VCaP (cell line): ENCODE measurements around the gene RAB27B.
"Not testable (repeated sequence)": the region's sequence is repeated elsewhere in the genome, so short reads cannot be mapped to it uniquely, and the experiment has no call there.

ENCODE experiments used
- H3K27ac ChIP-seq: fragments of 450-650 bp; 2 replicates; pipeline ENCODE4 v1.5.1; 2017
- TF ChIP-seq, protein P1 (sequence below): fragments of 450-650 bp; conservative IDR thresholded peaks from 2 replicates; pipeline ENCODE4 v1.5.1; 2017; ENCODE audit warnings: mild to moderate bottlenecking, moderate library complexity

Gene RAB27B

DNA sequence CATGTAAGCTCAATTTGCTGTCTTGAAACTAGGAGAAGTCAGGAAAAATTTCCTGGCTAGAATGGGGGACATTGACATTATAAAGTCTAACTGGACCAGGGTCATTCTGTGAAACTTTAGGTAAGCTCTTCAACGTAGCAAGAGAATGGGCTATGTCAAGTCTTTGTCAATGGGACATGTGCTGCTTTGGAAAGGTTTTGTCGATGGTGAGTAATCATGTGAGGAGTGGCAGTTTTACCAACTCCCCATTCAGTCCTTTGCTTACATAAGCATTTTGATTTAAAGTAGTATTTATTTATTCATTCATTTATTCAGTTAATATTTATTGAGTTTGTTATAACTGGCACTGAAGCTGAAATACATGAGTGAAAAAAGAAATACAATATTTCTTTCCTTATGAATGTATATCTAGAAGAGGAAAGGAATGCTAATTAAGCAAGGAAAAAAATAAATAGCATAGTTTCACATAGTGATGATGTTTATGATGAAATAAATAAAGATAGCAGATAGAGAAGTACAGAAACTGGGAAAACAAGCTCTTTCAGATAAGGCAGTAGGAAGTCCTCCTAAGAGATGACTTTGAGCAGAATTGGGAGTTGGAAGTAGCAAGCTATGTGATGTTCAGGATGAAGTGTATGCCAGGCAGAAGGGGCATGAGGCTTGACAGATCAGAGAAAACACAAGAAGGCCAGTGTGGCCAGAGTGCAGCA is 25.4 kb upstream of the RAB27B start:
- H3K27ac ChIP-seq = no peak overlapping the region
- TF ChIP-seq, protein P1, sequence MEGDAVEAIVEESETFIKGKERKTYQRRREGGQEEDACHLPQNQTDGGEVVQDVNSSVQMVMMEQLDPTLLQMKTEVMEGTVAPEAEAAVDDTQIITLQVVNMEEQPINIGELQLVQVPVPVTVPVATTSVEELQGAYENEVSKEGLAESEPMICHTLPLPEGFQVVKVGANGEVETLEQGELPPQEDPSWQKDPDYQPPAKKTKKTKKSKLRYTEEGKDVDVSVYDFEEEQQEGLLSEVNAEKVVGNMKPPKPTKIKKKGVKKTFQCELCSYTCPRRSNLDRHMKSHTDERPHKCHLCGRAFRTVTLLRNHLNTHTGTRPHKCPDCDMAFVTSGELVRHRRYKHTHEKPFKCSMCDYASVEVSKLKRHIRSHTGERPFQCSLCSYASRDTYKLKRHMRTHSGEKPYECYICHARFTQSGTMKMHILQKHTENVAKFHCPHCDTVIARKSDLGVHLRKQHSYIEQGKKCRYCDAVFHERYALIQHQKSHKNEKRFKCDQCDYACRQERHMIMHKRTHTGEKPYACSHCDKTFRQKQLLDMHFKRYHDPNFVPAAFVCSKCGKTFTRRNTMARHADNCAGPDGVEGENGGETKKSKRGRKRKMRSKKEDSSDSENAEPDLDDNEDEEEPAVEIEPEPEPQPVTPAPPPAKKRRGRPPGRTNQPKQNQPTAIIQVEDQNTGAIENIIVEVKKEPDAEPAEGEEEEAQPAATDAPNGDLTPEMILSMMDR = no peak

- TF ChIP-seq, protein P1 = no peak
- no peak overlapping the region for H3K27ac ChIP-seq
Measured at GRCh38 chr18:54805571-54806334, 22.5 kb upstream of the RAB27B start.

DNA sequence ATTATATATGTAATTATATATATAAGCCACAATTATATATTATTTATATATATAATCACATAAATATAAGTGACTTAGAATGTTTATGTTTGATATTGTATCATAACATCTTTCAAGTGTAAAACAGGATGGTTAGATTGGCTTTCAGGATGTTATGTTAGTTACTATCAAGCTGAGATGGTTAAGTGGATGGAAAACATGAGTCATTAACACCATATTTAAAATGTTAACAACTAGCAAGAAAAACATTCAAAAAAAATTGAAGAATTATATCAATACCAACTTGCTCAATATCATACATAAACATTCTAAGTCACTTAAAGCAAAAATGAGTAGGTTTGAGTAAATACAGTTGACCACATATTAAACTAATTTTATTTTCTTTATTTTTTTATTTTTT is 21.8 kb upstream of the RAB27B start:
- H3K27ac ChIP-seq = no peak overlapping the region

GRCh38 chr18:54807303-54807702 is 21.0 kb upstream of the RAB27B start:
- H3K27ac ChIP-seq = no peak overlapping the region
- TF ChIP-seq, protein P1 = no peak

More for the DNA sequence above, 21.8 kb upstream of the RAB27B start:
- TF ChIP-seq, protein P1 = no peak

GRCh38 chr18:54810662-54811061 is 17.6 kb upstream of the RAB27B start:
- not testable (repeated sequence) for H3K27ac ChIP-seq

DNA sequence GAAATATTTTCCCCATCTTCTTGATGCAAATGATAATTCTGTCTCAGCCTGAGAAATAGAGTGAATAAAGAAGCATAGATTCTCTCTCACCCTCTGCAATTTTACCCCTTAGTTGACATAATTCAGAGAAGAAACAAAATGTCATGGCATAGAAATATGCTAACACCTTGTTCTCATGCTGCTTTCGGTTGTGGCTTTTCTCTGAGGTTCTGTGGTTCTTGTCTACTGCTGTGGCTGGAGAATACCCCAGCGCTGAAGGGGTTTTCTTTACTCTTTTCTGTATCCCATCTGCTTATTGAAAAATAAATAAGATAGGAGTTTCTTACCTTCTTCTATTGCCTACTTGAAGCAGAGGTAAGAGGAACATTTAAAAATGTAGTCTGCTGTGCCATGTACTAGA is 15.4 kb upstream of the RAB27B start:
- no peak overlapping the region for H3K27ac ChIP-seq

DNA sequence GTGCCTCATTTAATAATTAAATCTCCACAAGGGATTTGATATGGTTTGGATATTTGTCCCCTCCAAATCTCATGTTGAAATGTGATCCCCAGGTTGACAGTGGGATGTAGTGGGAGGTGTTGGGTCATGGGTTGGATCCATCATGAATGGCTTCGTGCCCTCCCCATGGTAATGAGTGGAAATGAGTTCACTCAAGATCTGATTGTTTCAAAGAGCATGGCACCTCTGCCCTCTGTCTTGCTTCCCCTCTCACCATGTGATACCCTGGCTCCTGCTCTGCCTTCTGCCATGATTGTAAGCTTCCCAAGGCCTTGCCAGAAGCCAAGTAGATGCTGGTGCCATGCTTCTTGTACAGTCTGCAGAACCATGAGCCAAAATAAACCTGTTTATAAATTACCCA is 15.0 kb upstream of the RAB27B start:
- no peak overlapping the region for H3K27ac ChIP-seq

More for the DNA sequence above, 15.4 kb upstream of the RAB27B start:
- TF ChIP-seq, protein P1 = no peak

More for the DNA sequence above, 15.0 kb upstream of the RAB27B start:
- TF ChIP-seq, protein P1 = no peak
